ENCODE results near the gene MARVELD1. TPM values are rescaled to one million over a fixed set of nuclear protein-coding genes. Genes with fewer than 3 reads are reported as not detected.
A peak's percentile ranks its signal among the peaks of the same experiment; 100 is the strongest.
"Not testable (repeated sequence)": the region's sequence is repeated elsewhere in the genome, so short reads cannot be mapped to it uniquely, and the experiment has no call there.

Gene MARVELD1
- total RNA-seq, 1 donor = 64.3 TPM

DNA sequence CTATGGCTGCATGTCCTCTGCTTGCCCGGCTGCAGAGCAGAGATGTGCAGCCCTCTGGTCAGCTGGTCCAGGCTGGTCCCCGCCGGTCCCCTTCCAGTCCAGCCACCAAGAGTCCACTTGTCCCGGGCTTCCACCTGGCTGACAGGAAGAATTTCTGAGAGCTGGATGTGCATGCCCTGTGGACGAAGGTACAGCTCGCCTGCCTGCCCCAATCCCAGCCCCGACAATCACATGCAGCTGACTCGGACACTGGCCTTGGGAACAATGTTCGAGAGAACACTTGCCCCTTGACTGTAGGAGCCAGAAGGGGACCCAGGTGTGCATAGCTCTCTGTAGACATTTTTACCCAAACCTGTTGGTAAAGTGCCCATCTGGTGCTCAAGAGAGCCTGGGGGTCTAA lies 38.3 kb upstream of the MARVELD1 start:
- no peak for DNase-seq (ENCODE audit: low read depth)
- TF ChIP-seq CTCF (IDR thresholded peaks at IDR 0.05; ENCODE audit: insufficient read depth, low read length) = no peak
- no peak overlapping the region for H3K4me3 ChIP-seq (ENCODE audit: low read depth, low read length)

GRCh38 chr10:97676770-97677581 lies 36.6 kb upstream of the MARVELD1 start:
- TF ChIP-seq CTCF (IDR thresholded peaks at IDR 0.05; ENCODE audit: insufficient read depth, low read length) = peak; percentile 89
- no peak overlapping the region for H3K4me3 ChIP-seq (ENCODE audit: low read depth, low read length)
- peak; percentile 69 for DNase-seq (ENCODE audit: low read depth)

DNA sequence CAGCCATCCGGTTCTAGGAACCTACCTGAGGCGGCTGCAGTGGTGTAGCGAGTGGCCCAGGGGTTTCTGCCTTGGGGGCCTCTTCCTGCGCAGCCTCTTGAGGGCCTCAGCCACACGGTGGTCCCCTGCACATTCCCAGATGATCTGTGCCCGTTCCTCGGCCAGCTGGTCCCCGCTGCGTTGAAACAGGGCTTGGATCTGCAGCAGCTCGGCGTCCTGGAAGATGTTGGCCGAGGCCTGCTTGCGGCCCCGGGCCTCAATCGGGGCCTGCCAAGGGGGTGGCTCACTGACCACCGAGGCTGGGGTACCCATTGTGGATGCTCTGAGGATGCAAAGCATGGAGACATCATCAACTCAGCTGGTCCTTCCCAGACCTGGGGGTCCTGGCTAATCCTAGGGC lies 33.9 kb upstream of the MARVELD1 start:
- DNase-seq (ENCODE audit: low read depth) = no peak
- TF ChIP-seq CTCF (IDR thresholded peaks at IDR 0.05; ENCODE audit: insufficient read depth, low read length) = no peak
- H3K4me3 ChIP-seq (ENCODE audit: low read depth, low read length) = no peak overlapping the region

DNA sequence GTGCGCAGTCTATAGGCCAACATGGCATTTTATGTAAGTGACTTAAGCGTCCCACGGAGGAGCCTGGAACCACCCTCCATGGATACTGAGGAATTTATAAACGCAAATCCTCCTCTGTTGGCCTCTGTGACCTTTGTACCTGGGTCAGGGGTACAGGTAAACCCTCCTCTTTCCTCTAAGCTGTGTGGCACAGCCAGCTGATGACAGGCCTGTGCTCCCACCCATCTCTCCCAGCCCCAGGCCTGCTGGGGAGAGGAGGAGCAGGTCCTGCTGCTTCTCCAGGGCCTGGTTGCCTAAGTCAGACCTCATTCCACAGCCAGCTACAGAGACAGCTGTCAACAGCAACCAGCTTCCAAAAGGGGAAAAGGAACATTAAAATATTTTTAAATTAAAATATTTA lies 31.5 kb upstream of the MARVELD1 start:
- H3K4me3 ChIP-seq (ENCODE audit: low read depth, low read length) = no peak overlapping the region
- TF ChIP-seq CTCF (IDR thresholded peaks at IDR 0.05; ENCODE audit: insufficient read depth, low read length) = no peak
- DNase-seq (ENCODE audit: low read depth) = no peak

DNA sequence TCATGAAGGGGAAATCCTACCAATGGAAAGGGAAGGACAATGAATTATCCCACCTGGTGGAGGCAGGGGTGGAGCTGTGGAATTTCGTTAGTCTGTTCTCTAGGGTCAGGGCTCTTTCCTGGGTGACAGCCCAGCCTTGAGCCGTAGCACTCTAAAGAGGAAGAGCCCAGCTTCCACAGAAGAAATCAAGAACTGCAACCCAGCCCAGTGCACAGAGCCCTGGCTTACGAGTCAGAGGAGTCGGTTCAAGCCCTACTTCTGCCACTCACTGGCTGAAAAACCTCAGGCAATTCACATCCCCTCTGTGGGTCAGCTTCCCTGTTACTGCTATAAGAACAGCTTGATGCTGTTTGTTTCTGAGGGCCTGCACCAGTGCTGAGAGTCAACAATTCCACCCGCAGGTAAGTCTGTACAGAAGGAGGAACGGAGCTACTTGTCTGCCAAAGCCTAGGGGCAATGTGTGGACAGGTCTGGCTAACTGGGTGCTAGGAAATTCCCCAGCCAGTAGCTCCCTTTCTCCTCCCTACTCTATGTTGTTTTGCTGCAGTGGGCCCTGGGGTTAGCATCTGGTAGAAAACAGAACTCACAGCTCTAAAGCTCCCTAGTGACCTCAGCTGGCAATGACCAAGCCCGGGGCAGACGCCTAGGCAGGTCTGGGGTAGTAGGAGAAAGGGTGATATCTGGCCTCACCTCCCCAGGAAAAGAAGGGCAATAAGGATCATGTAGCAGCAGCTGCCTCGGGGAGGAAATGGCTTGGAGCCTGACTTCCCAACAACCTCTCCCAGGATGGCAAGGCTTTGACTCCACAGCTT lies 29.8 kb upstream of the MARVELD1 start:
- peak overlapping the region; percentile 96 for H3K4me3 ChIP-seq (ENCODE audit: low read depth, low read length)
- DNase-seq (ENCODE audit: low read depth) = peak; percentile 55

DNA sequence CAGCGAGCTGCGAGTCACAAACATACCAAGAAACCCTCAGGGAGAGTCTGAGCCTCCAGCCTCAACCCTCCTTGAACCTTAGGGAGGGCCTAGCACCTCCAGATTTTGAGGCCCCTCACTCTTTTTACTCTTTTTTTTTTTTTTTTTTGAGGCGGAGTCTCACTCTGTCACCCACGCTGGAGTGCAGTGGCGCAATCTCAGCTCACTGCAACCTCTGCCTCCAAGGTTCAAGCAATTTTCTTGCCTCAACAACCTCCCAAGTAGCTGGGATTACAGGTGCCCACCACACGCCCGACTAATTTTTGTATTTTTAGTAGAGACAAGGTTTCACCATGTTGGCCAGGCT lies 29.2 kb upstream of the MARVELD1 start:
- DNase-seq (ENCODE audit: low read depth) = not testable (repeated sequence)
- peak overlapping the region; percentile 96 for H3K4me3 ChIP-seq (ENCODE audit: low read depth, low read length)

More for the DNA sequence above, 29.8 kb upstream of the MARVELD1 start:
- no peak for TF ChIP-seq CTCF (IDR thresholded peaks at IDR 0.05; ENCODE audit: insufficient read depth, low read length)

DNA sequence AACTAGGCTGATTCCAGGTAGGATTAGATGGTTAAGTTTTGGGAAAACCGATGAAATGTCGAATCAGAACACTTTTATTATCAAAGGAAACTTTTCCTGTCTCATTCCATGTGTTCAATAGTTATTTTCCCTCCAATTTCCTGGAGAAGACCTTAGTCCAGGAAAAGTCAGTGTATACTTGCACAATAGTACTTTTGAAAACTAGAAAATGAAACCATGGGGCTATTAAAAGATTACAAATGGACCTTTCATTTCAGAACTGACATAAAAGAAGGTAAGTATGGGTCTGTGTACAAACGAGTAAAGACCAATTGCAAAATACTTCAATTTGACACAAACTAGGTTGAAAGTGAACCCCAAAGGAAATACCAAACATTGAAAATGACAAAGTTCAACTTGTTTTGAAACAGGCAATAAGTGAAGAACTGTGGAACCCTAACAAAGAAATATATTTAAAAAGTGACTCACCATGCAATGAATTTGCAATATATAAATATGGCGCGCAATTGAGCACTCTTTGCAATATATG lies 28.6 kb upstream of the MARVELD1 start:
- no peak for TF ChIP-seq CTCF (IDR thresholded peaks at IDR 0.05; ENCODE audit: insufficient read depth, low read length)
- peak; percentile 38 for DNase-seq (ENCODE audit: low read depth)
- peak overlapping the region; percentile 96 for H3K4me3 ChIP-seq (ENCODE audit: low read depth, low read length)
